Chondrocyte (in vitro differentiated cells): ENCODE measurements around the gene ABCB8. TPM values are rescaled to one million over a fixed set of nuclear protein-coding genes. Genes with fewer than 3 reads are reported as not detected.

Source experiments
- DNase-seq: peaks from one replicate; pipeline ENCODE4 v3.0.0; 2021; ENCODE audit warnings: mixed read lengths, low spot score
- H3K27ac Mint-ChIP-seq: one replicate; pipeline ENCODE4 v1.8.0; 2021; ENCODE audit warnings: mild to moderate bottlenecking, moderate library complexity, mixed read lengths; ENCODE audit not compliant: unreplicated experiment
- H3K27me3 Mint-ChIP-seq: 2 replicates; pipeline ENCODE4 v1.8.0; 2021; ENCODE audit warnings: low read depth, mixed read lengths
- H3K36me3 Mint-ChIP-seq: 2 replicates; pipeline ENCODE4 v1.8.0; 2021; ENCODE audit warnings: low read depth, mixed read lengths
- H3K4me1 Mint-ChIP-seq: 2 replicates; pipeline ENCODE4 v1.8.0; 2021; ENCODE audit warnings: low read depth, mild to moderate bottlenecking, mixed read lengths
- H3K4me3 Mint-ChIP-seq: one replicate; pipeline ENCODE4 v1.8.0; 2021; ENCODE audit warnings: mild to moderate bottlenecking, moderate library complexity, mixed read lengths; ENCODE audit not compliant: unreplicated experiment
- H3K9me3 Mint-ChIP-seq: 2 replicates; pipeline ENCODE4 v1.8.0; 2021; ENCODE audit warnings: low read depth, mixed read lengths
- total RNA-seq: library from RNA; stranded (reverse); gene quantifications from 3 replicates; pipeline ENCODE4 v1.2.1, GENCODE V29; 2021
- TF ChIP-seq, protein P1 (sequence below): fragments of 200-600 bp; sonication (generic); IDR thresholded peaks from 2 replicates; pipeline ENCODE4 v1.5.0; 2021; ENCODE audit warnings: antibody characterized with exemption, mild to moderate bottlenecking, moderate library complexity

ABCB8 gene
- total RNA-seq, 1 donor from 2014 or later: 30.2 TPM

DNA sequence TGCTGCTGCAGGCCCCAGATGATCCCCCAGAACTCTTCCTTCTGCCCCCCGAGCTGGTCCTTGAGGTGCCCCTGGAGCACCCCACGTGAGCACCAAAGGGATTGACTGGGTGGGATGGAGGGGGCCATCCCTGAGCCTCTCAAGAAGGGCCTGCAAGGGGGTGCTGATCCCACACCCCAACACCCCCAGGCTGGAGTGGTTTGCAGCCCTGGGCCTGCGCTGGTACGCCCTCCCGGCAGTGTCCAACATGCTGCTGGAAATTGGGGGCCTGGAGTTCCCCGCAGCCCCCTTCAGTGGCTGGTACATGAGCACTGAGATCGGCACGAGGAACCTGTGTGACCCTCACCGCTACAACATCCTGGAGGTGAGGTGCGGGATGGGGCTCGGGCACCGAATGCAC lies 29.2 kb upstream of the ABCB8 start:
- H3K4me3 Mint-ChIP-seq: no peak overlapping the region
- H3K4me1 Mint-ChIP-seq: no peaks in the 10 kb centered on the region
- no peaks in the 10 kb centered on the region for H3K36me3 Mint-ChIP-seq
- no peak overlapping the region for H3K27ac Mint-ChIP-seq
- H3K9me3 Mint-ChIP-seq: no peaks in the 10 kb centered on the region
- DNase-seq: no peak
- TF ChIP-seq, protein P1, sequence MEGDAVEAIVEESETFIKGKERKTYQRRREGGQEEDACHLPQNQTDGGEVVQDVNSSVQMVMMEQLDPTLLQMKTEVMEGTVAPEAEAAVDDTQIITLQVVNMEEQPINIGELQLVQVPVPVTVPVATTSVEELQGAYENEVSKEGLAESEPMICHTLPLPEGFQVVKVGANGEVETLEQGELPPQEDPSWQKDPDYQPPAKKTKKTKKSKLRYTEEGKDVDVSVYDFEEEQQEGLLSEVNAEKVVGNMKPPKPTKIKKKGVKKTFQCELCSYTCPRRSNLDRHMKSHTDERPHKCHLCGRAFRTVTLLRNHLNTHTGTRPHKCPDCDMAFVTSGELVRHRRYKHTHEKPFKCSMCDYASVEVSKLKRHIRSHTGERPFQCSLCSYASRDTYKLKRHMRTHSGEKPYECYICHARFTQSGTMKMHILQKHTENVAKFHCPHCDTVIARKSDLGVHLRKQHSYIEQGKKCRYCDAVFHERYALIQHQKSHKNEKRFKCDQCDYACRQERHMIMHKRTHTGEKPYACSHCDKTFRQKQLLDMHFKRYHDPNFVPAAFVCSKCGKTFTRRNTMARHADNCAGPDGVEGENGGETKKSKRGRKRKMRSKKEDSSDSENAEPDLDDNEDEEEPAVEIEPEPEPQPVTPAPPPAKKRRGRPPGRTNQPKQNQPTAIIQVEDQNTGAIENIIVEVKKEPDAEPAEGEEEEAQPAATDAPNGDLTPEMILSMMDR: no peak
- H3K27me3 Mint-ChIP-seq: peaks cover 5% of the 10 kb centered on the region

DNA sequence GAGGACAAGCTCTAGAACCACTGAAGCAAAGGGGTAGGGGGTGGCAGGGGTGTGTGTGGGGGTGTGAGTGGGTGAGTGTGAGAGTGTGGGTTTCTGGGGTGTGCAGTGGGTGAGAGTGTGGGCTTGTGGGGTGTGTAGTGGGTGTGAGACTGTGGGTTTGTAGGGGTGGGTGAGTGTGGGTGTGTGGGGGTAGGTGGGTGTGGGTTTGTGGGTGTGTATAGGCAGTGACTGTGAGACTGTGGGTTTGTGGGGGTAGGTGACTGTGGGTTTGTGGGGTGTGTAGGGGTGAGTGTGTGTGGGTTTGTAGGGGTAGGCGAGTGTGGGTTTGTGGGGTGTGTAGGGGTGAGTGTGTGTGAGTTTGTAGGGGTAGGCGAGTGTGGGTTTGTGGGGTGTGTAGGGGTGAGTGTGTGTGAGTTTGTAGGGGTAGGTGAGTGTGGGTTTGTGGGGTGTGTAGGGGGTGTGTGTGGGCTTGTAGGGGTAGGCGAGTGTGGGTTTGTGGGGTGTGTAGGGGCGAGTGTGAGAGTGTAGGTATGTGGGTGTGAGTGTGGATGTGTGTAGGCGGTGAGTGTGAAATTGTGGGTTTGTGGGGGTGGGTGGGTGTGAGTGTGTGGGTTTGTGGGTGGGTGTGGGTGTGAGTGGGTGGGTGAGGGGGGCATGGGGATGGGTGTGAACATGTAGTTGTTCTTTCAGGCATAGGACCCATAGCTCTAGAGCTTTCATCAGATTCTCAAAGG lies 28.6 kb upstream of the ABCB8 start:
- no peak overlapping the region for H3K4me3 Mint-ChIP-seq
- no peaks in the 10 kb centered on the region for H3K9me3 Mint-ChIP-seq
- no peaks in the 10 kb centered on the region for H3K36me3 Mint-ChIP-seq
- no peak for DNase-seq
- H3K27me3 Mint-ChIP-seq: peaks cover 5% of the 10 kb centered on the region
- TF ChIP-seq, protein P1: no peak
- no peaks in the 10 kb centered on the region for H3K4me1 Mint-ChIP-seq
- H3K27ac Mint-ChIP-seq: no peak overlapping the region

DNA sequence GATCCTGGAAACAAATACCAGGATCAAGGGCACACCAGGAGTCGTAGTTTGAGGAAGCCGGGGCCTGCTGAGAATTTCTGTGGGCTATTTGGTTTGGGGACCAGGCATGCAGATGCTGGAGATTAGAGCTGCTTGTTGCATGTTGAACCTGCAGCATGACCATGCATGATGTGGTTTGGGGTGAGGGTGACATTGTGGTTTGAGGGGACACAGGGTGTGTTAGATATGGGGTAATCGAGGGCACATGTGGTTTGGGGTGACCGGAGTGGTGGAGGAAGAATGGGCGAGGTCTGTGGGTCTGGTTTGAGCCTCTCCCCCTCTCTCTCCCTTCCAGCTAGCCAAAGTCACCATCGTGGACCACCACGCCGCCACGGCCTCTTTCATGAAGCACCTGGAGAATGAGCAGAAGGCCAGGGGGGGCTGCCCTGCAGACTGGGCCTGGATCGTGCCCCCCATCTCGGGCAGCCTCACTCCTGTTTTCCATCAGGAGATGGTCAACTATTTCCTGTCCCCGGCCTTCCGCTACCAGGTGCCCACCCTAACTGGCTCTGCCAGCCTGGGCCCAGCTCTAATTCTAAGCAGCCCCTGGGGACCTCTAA lies 27.3 kb upstream of the ABCB8 start:
- TF ChIP-seq, protein P1: no peak
- Mint-ChIP-seq H3K36me3 (no peaks in the 10 kb centered on the region), H3K27me3 (peaks cover 12% of the 10 kb centered on the region), H3K9me3 (no peaks in the 10 kb centered on the region), H3K4me1 (no peaks in the 10 kb centered on the region), H3K27ac (no peak overlapping the region), H3K4me3 (no peak overlapping the region)
- no peak for DNase-seq

DNA sequence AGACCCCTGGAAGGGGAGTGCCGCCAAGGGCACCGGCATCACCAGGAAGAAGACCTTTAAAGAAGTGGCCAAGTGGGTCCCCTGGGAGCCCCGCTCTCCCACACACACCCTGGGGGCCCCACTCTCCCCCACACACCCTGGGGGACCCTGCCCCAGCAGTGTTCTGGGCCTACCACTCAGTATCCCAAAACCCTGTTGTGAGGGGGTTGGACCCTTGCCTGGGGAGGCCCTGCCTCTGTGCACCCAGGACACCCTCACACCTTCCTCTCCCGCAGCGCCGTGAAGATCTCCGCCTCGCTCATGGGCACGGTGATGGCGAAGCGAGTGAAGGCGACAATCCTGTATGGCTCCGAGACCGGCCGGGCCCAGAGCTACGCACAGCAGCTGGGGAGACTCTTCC lies 26.7 kb upstream of the ABCB8 start:
- Mint-ChIP-seq H3K36me3 (no peaks in the 10 kb centered on the region), H3K27ac (no peak overlapping the region), H3K9me3 (no peaks in the 10 kb centered on the region), H3K27me3 (peaks cover 12% of the 10 kb centered on the region), H3K4me1 (no peaks in the 10 kb centered on the region), H3K4me3 (no peak overlapping the region)
- TF ChIP-seq, protein P1: no peak
- DNase-seq: no peak

DNA sequence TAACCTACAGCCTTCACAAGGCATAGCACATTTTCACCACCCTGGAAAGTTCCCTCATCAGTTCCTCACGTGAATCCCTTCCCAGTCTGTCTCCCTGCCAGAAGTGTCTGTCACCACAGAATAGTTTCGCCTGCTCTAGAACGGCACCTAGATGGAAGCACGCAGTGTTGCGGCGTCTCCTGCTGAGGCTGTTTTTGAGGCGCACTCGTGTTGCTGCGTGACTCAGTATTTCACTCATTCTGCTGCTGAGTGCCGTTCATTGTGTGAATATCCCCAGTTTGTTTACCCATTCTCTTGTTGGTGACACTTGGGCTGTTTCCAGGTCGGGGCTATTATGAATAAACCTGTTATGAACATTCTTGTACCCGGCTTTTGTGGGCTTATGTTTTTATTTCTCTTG lies 24.7 kb upstream of the ABCB8 start:
- peaks cover 12% of the 10 kb centered on the region for H3K27me3 Mint-ChIP-seq
- H3K9me3 Mint-ChIP-seq: no peaks in the 10 kb centered on the region
- no peak overlapping the region for H3K27ac Mint-ChIP-seq
- TF ChIP-seq, protein P1: no peak
- no peak for DNase-seq
- no peak overlapping the region for H3K4me3 Mint-ChIP-seq
- H3K4me1 Mint-ChIP-seq: peaks cover 10% of the 10 kb centered on the region
- no peaks in the 10 kb centered on the region for H3K36me3 Mint-ChIP-seq
